GM13977 (cell line): ENCODE results near the gene CTTN.
"Not testable (repeated sequence)": the region's sequence is repeated elsewhere in the genome, so short reads cannot be mapped to it uniquely, and the experiment has no call there.

ENCODE experiments used
- DNase-seq: peaks from one replicate; pipeline ENCODE4 v3.0.0; 2012; ENCODE audit warnings: low spot score
- CTCF ChIP-seq: IDR thresholded peaks from 2 replicates; pipeline ENCODE4 v1.5.1; 2012; ENCODE audit warnings: mild to moderate bottlenecking, control low read depth; ENCODE audit not compliant: insufficient read depth; ENCODE audit errors: extremely low read depth, missing control alignments
- in situ Hi-C: fragments of 300-500 bp; cut with MboI; formaldehyde crosslinking; loops from one replicate; pipeline ENCODE4 v1.12.0; 2022; ENCODE audit warnings: low sequenced_read_pairs, low pct_unique_long_range_greater_than_20kb, mixed read lengths, inconsistent platforms; ENCODE audit not compliant: unreplicated experiment

Gene CTTN

GRCh38 chr11:70405679-70406395, 7.5 kb downstream of the CTTN start:
- in situ Hi-C loops, result no loop called here
- DNase-seq, result no peak
- no peak for TF ChIP-seq CTCF

- in situ Hi-C loops, result no loop called here
- no peak for DNase-seq
- no peak for TF ChIP-seq CTCF
Measured at GRCh38 chr11:70407121-70407520, 8.8 kb downstream of the CTTN start.

- no peak for DNase-seq
- in situ Hi-C loops, result no loop called here
- TF ChIP-seq CTCF, result no peak
Measured at GRCh38 chr11:70407814-70408213, 9.5 kb downstream of the CTTN start.

- DNase-seq, in situ Hi-C loops: not testable (repeated sequence)
Measured at GRCh38 chr11:70408326-70408725, 10.0 kb downstream of the CTTN start.

- in situ Hi-C loops, result no loop called here
- no peak for TF ChIP-seq CTCF
Measured at GRCh38 chr11:70409437-70409836, 11.1 kb downstream of the CTTN start.

GRCh38 chr11:70409871-70410270, 11.5 kb downstream of the CTTN start:
- in situ Hi-C loops, result no loop called here
- DNase-seq, result no peak
- no peak for TF ChIP-seq CTCF

More at GRCh38 chr11:70409437-70409836, 11.1 kb downstream of the CTTN start:
- DNase-seq, result no peak

GRCh38 chr11:70410276-70411205, 12.2 kb downstream of the CTTN start:
- in situ Hi-C loops, result no loop called here
- no peak for TF ChIP-seq CTCF

More at GRCh38 chr11:70410276-70411205, 12.2 kb downstream of the CTTN start:
- DNase-seq, result no peak
